NK-92 treated with Interleukin-12 subunit alpha and Interleukin-12 subunit beta, amount 100 ng/mL, for 24 hours (cell line): ENCODE data around the gene ACSBG1.

Source experiments
- DNase-seq: peaks from one replicate; lab custom pipeline; 2025; lab: John Stamatoyannopoulos, UW

Gene ACSBG1

GRCh38 chr15:78201281-78202190 is 32.8 kb downstream of the ACSBG1 start:
- no peak for DNase-seq

GRCh38 chr15:78200276-78200930 is 34.0 kb downstream of the ACSBG1 start:
- DNase-seq, result no peak

GRCh38 chr15:78197632-78198031 is 36.7 kb downstream of the ACSBG1 start:
- DNase-seq, result no peak

- peak; percentile 13 for DNase-seq
Observed at GRCh38 chr15:78195735-78196201, 38.6 kb downstream of the ACSBG1 start.

GRCh38 chr15:78194568-78194925 is 39.8 kb downstream of the ACSBG1 start:
- DNase-seq, result no peak

GRCh38 chr15:78193731-78194567 is 40.4 kb downstream of the ACSBG1 start:
- no peak for DNase-seq

GRCh38 chr15:78192826-78193594 is 41.4 kb downstream of the ACSBG1 start:
- no peak for DNase-seq

- no peak for DNase-seq
Observed at GRCh38 chr15:78182821-78183220, 51.5 kb downstream of the ACSBG1 start.

GRCh38 chr15:78182336-78182700 is 52.0 kb downstream of the ACSBG1 start:
- DNase-seq, result no peak

GRCh38 chr15:78179906-78180305 is 54.5 kb downstream of the ACSBG1 start:
- no peak for DNase-seq

- no peak for DNase-seq
Observed at GRCh38 chr15:78179286-78179840, 55.0 kb downstream of the ACSBG1 start.

- no peak for DNase-seq
Observed at GRCh38 chr15:78178064-78178463, 56.3 kb downstream of the ACSBG1 start.

GRCh38 chr15:78177447-78177873 is 56.9 kb downstream of the ACSBG1 start:
- peak; percentile 9 for DNase-seq

GRCh38 chr15:78175330-78175729 is 59.0 kb downstream of the ACSBG1 start:
- DNase-seq, result no peak

GRCh38 chr15:78174401-78174800 is 60.0 kb downstream of the ACSBG1 start:
- peak; percentile 12 for DNase-seq

GRCh38 chr15:78171864-78172472 is 62.4 kb downstream of the ACSBG1 start:
- DNase-seq, result no peak

- no peak for DNase-seq
Observed at GRCh38 chr15:78170848-78171773, 63.3 kb downstream of the ACSBG1 start.

- DNase-seq, result no peak
Observed at GRCh38 chr15:78168608-78169007, 65.8 kb downstream of the ACSBG1 start.

GRCh38 chr15:78167227-78167888 is 67.0 kb downstream of the ACSBG1 start:
- DNase-seq, result no peak
